IMR-90 (cell line): ENCODE measurements around the gene INPP5D.

ENCODE experiments used
- FOS ChIP-seq: fragments of 150-350 bp; IDR thresholded peaks from 2 replicates; pipeline ENCODE4 v1.6.1; 2016; ENCODE audit warnings: low read depth, low read length
- POLR2A ChIP-seq: IDR thresholded peaks from 2 replicates; pipeline ENCODE4 v1.6.1; 2012; ENCODE audit warnings: mild to moderate bottlenecking, low read depth, low read length
- RFX5 ChIP-seq: IDR thresholded peaks from 2 replicates; pipeline ENCODE4 v1.8.0; 2012; ENCODE audit warnings: low read depth, mild to moderate bottlenecking, low read length, moderate library complexity

DNA sequence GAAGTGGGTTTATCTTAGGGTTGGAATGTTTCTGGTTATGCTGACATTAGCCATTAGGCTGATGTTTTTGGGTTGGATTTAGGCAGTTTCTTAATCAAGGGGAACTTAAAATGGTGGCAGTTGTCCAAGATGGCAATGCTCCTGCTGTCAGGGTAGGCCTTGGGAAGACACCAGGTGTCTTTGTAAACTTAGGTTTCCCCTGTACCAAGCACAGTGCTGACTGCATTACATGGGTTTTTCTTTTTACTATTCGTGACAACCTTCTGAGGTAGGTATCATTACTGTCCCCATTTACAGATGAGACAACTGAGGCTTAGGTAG, 190.8 kb downstream of the INPP5D start:
- TF ChIP-seq FOS, result no peak
- TF ChIP-seq POLR2A, result no peak
- TF ChIP-seq RFX5, result no peak
